Measurements from ENCODE around the gene OVCA2.

- no peak for TF ChIP-seq CTCF (IDR thresholded peaks at IDR 0.05)
- no peak for TF ChIP-seq POLR2A (IDR thresholded peaks at IDR 0.05)
- no peak for TF ChIP-seq EP300 (IDR thresholded peaks at IDR 0.05)
Measured at GRCh38 chr17:2013994-2014317, 27.9 kb upstream of the OVCA2 start.
